OCI-LY7 (cell line): Measurements from ENCODE around the gene RIN3. TPM values are rescaled to one million over a fixed set of nuclear protein-coding genes. Genes with fewer than 3 reads are reported as not detected.

Experiments
- BruUV-seq: library from RNA; stranded (reverse); fragments of 400-500 nt; replicated peaks from 2 replicates; lab custom pipeline; 2021; lab: Mats Ljungman, UMichigan
- CTCF ChIA-PET: fragments of 300-600 bp; sonication (Branson Sonifier 250); formaldehyde crosslinking; loops from one replicate; lab custom pipeline; 2022; ENCODE audit warnings: antibody characterized with exemption; ENCODE audit not compliant: unreplicated experiment; lab: Charles Lee
- POLR2A ChIA-PET: fragments of 300-600 bp; sonication (Branson Sonifier 250); formaldehyde crosslinking; loops from one replicate; lab custom pipeline; 2022; ENCODE audit warnings: antibody characterized with exemption; lab: Charles Lee
- DNase-seq: peaks from one replicate; pipeline ENCODE4 v3.0.0-alpha.2; 2015; ENCODE audit warnings: low spot score
- H2AFZ ChIP-seq: fragments of 200-600 bp; sonication (generic), shearing (Covaris generic); 2 replicates; pipeline ENCODE4 v1.6.1; 2014; ENCODE audit warnings: mild to moderate bottlenecking, antibody characterized with exemption, low read length, moderate library complexity
- H3K27ac ChIP-seq: fragments of 200-600 bp; sonication (generic); 2 replicates; pipeline ENCODE4 v1.5.1; 2014; ENCODE audit warnings: mixed run types, low read depth, mild to moderate bottlenecking, moderate library complexity, low read length, inconsistent platforms; ENCODE audit not compliant: poor library complexity, severe bottlenecking
- H3K36me3 ChIP-seq: fragments of 200-600 bp; sonication (generic); 2 replicates; pipeline ENCODE4 v1.6.1; 2014; ENCODE audit warnings: mild to moderate bottlenecking, antibody characterized with exemption, low read length, moderate library complexity, mixed read lengths; ENCODE audit not compliant: insufficient read depth
- H3K4me1 ChIP-seq: fragments of 200-600 bp; sonication (generic); 2 replicates; pipeline ENCODE4 v1.5.1; 2014; ENCODE audit warnings: mild to moderate bottlenecking, low read length; ENCODE audit not compliant: insufficient read depth, poor library complexity, severe bottlenecking
- H3K4me2 ChIP-seq: fragments of 200-600 bp; sonication (generic); 2 replicates; pipeline ENCODE4 v1.6.1; 2014; ENCODE audit warnings: mild to moderate bottlenecking, low read length
- H3K4me3 ChIP-seq: fragments of 200-600 bp; sonication (generic); 2 replicates; pipeline ENCODE4 v1.5.1; 2014; ENCODE audit warnings: mild to moderate bottlenecking, low read depth, low read length; ENCODE audit not compliant: poor library complexity, severe bottlenecking
- H3K79me2 ChIP-seq: fragments of 200-600 bp; sonication (generic); 2 replicates; pipeline ENCODE4 v1.6.1; 2016; ENCODE audit warnings: low read depth, mild to moderate bottlenecking, low read length, moderate library complexity, mixed read lengths; ENCODE audit not compliant: insufficient read depth
- H3K9me2 ChIP-seq: fragments of 200-600 bp; sonication (generic); 2 replicates; pipeline ENCODE4 v1.6.1; 2016; ENCODE audit warnings: mild to moderate bottlenecking, low read length, mixed read lengths; ENCODE audit not compliant: insufficient read depth
- H3K9me3 ChIP-seq: fragments of 200-600 bp; sonication (generic); 2 replicates; pipeline ENCODE4 v1.6.1; 2014; ENCODE audit warnings: mild to moderate bottlenecking, mixed run types, low read length, mixed read lengths
- H4K20me1 ChIP-seq: fragments of 200-600 bp; sonication (generic); 2 replicates; pipeline ENCODE4 v1.6.1; 2014; ENCODE audit warnings: mild to moderate bottlenecking, antibody characterized with exemption, low read length, moderate library complexity, mixed read lengths; ENCODE audit not compliant: insufficient read depth
- EZH2phosphoT487 ChIP-seq: fragments of 200-600 bp; sonication (generic); IDR thresholded peaks from 2 replicates; pipeline ENCODE4 v1.6.1; 2018; ENCODE audit warnings: low read depth, borderline replicate concordance, mild to moderate bottlenecking, mixed run types, antibody characterized with exemption, low read length, moderate library complexity, mixed read lengths
- intact Hi-C: fragments of 100-400 bp; cut with micrococcal nuclease; formaldehyde crosslinking; loops from one replicate; pipeline ENCODE4 v1.10.0; 2022; ENCODE audit not compliant: unreplicated experiment
- total RNA-seq, 2 experiments: library from RNA; depleted of rRNA in 1 of 2; stranded (reverse); fragments of >200 nt in 1 of 2; shearing (Covaris generic) in 1 of 2; gene quantifications; 2 replicates each; pipeline ENCODE4 v1.2.3, GENCODE V29; 2014 to 2022
- TF ChIP-seq, protein P1 (sequence below): fragments of 200-600 bp; sonication (generic); conservative IDR thresholded peaks from 2 replicates; pipeline ENCODE4 v1.5.1; 2014; ENCODE audit warnings: mild to moderate bottlenecking, antibody characterized with exemption, low read length, moderate library complexity, mixed read lengths

RIN3 gene
- total RNA-seq, 2 experiments from 2014 or later: not detected

DNA sequence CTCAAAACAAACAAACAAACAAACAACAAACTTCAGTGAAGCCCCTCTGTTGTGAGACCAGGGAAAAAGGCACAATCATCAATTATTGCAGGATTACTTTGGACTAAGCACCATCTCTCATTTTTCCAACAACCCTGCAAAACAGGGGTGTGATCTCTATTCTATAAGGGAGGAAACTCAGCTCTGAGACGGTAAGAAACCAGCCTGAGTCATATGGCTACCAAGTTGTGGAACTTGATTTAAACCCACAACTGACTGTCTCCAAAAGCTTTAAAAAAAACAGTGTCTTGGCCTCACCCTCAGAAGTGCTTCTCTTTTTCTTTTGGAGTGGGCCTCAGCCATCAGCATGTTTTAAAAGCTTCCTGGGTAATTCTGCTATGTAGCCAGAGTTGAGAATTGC lies 49.8 kb downstream of the RIN3 start:
- intact Hi-C loops: no loop called here
- H3K27ac ChIP-seq: no peak overlapping the region
- ChIA-PET POLR2A (interaction anchor here (0.6 kb wide), 1 partner anchor 658 kb away, joined by 3 read pairs; no protein-coding TSS in a partner anchor), CTCF (no interaction called here)
- no peak overlapping the region for H3K4me3 ChIP-seq
- no peak for DNase-seq
- H3K9me2 ChIP-seq: no peaks in the 10 kb centered on the region
- no peaks in the 10 kb centered on the region for H3K36me3 ChIP-seq
- no TSS peak for BruUV-seq
- no peaks in the 10 kb centered on the region for H3K4me1 ChIP-seq
- TF ChIP-seq EZH2phosphoT487: no peak
- TF ChIP-seq, protein P1, sequence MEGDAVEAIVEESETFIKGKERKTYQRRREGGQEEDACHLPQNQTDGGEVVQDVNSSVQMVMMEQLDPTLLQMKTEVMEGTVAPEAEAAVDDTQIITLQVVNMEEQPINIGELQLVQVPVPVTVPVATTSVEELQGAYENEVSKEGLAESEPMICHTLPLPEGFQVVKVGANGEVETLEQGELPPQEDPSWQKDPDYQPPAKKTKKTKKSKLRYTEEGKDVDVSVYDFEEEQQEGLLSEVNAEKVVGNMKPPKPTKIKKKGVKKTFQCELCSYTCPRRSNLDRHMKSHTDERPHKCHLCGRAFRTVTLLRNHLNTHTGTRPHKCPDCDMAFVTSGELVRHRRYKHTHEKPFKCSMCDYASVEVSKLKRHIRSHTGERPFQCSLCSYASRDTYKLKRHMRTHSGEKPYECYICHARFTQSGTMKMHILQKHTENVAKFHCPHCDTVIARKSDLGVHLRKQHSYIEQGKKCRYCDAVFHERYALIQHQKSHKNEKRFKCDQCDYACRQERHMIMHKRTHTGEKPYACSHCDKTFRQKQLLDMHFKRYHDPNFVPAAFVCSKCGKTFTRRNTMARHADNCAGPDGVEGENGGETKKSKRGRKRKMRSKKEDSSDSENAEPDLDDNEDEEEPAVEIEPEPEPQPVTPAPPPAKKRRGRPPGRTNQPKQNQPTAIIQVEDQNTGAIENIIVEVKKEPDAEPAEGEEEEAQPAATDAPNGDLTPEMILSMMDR: no peak
- no peaks in the 10 kb centered on the region for H3K79me2 ChIP-seq
- H3K4me2 ChIP-seq: no peak overlapping the region
- H2AFZ ChIP-seq: no peak overlapping the region
- no peaks in the 10 kb centered on the region for H4K20me1 ChIP-seq
- no peaks in the 10 kb centered on the region for H3K9me3 ChIP-seq

DNA sequence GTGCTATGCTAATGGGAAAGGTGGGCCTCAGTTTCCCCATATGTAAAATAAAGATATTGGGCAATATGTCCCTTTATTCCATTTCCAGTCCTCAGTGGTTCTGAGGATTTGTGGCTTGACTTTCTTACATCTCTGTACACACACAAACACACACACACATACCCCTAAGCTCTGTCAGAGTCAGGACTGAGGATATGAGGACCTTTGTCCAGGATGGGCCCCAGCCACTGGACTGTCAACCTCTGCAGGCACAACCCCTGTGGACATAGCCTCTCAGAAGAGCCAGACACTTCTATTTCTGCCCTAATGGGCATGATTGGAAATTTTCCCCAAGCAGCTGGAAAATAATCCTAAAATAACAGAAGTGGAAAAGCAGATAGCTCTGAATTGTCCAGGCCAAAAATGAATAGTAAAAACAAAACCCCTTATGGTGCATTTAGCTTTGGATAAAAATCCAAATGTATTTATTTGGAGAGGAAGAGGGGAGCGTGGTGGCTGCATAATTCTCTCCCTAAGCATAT lies 50.2 kb downstream of the RIN3 start:
- no peaks in the 10 kb centered on the region for H4K20me1 ChIP-seq
- intact Hi-C loops: no loop called here
- TF ChIP-seq EZH2phosphoT487: no peak
- TF ChIP-seq, protein P1: no peak
- H2AFZ ChIP-seq: no peak overlapping the region
- no peaks in the 10 kb centered on the region for H3K9me3 ChIP-seq
- BruUV-seq: no TSS peak
- CTCF ChIA-PET: no interaction called here
- H3K9me2 ChIP-seq: no peaks in the 10 kb centered on the region
- POLR2A ChIA-PET: no interaction called here
- no peaks in the 10 kb centered on the region for H3K36me3 ChIP-seq
- no peak overlapping the region for H3K27ac ChIP-seq
- H3K4me2 ChIP-seq: no peak overlapping the region
- no peak overlapping the region for H3K4me3 ChIP-seq
- DNase-seq: no peak
- H3K4me1 ChIP-seq: no peaks in the 10 kb centered on the region
- no peaks in the 10 kb centered on the region for H3K79me2 ChIP-seq

DNA sequence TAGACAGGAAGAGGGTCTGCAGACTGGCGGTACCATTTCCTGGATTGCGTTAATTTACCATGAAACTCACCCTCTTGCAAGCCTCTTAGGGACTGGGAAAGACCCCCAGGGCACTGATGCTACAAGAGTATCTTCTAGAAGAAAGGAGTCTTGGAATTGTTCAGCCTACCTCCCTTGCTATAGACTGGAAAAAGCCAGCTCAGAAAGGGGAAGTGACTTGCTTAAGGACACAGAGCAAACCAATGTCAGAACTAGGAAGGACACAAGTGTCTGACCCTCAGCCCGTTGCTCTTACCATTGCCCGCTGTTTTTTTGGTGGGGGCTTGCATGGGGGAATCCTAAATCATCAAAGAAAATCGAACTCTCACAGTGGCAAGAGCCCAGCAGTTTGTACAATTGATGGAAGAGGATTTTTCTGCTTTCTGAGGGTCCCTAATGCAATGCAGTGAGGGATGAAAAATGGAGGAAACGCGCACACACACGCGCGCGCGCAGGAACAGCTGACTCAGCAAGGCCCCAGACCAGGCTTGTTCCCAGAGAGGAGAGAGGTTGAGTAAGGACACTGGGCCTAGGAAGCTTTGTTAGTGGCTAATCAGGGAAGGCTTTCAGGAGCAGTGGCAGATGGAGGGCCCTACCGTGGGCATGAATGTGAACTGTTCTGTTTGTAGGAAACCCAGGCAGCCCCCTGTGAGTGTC lies 50.9 kb downstream of the RIN3 start:
- H3K4me1 ChIP-seq: no peaks in the 10 kb centered on the region
- no peak overlapping the region for H3K27ac ChIP-seq
- H3K4me3 ChIP-seq: no peak overlapping the region
- BruUV-seq: no TSS peak
- no peaks in the 10 kb centered on the region for H3K79me2 ChIP-seq
- no peak overlapping the region for H3K4me2 ChIP-seq
- H3K9me3 ChIP-seq: no peaks in the 10 kb centered on the region
- TF ChIP-seq EZH2phosphoT487: no peak
- TF ChIP-seq, protein P1: no peak
- H3K9me2 ChIP-seq: no peaks in the 10 kb centered on the region
- H3K36me3 ChIP-seq: no peaks in the 10 kb centered on the region
- intact Hi-C loops: no loop called here
- no peak overlapping the region for H2AFZ ChIP-seq
- ChIA-PET POLR2A (interaction anchor here (0.6 to 1.4 kb wide), 2 partner anchors 9 to 13 kb away, joined by 3 to 4 read pairs; no protein-coding TSS in a partner anchor), CTCF (no interaction called here)
- no peaks in the 10 kb centered on the region for H4K20me1 ChIP-seq
- no peak for DNase-seq
